ENCODE data around the gene GPR137B.

The GPR137B gene

DNA sequence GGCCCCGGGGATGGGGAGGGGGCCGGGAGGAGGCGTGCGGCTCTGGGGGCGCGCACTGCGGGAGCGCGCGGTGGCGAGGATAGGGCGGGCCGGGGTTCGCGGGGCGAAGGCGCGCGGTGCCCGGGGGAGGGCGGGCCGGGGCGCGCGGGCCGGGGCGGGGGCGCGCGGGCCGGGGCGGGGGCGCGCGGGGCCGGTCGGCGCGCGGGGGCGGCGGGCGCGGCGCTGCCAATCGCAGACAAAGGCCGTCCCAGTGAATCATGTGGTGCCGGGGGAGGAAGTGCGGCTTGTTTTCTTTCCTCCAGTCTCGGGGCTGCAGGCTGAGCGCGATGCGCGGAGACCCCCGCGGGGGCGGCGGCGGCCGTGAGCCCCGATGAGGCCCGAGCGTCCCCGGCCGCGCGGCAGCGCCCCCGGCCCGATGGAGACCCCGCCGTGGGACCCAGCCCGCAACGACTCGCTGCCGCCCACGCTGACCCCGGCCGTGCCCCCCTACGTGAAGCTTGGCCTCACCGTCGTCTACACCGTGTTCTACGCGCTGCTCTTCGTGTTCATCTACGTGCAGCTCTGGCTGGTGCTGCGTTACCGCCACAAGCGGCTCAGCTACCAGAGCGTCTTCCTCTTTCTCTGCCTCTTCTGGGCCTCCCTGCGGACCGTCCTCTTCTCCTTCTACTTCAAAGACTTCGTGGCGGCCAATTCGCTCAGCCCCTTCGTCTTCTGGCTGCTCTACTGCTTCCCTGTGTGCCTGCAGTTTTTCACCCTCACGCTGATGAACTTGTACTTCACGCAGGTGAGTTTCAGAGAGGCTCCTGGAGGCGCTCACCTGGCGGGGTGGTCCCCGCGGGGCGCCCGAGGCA is at the start of gene GPR137B:
Gene GPR137B (plus strand): TSS at position 287 of the 851 bp plus-strand sequence. CDS start 84 bp downstream, at position 371.
- DNase-seq: peak; percentile 46

GRCh38 chr1:236092899-236093298 is 49.4 kb upstream of the GPR137B start:
- no peak for DNase-seq

DNA sequence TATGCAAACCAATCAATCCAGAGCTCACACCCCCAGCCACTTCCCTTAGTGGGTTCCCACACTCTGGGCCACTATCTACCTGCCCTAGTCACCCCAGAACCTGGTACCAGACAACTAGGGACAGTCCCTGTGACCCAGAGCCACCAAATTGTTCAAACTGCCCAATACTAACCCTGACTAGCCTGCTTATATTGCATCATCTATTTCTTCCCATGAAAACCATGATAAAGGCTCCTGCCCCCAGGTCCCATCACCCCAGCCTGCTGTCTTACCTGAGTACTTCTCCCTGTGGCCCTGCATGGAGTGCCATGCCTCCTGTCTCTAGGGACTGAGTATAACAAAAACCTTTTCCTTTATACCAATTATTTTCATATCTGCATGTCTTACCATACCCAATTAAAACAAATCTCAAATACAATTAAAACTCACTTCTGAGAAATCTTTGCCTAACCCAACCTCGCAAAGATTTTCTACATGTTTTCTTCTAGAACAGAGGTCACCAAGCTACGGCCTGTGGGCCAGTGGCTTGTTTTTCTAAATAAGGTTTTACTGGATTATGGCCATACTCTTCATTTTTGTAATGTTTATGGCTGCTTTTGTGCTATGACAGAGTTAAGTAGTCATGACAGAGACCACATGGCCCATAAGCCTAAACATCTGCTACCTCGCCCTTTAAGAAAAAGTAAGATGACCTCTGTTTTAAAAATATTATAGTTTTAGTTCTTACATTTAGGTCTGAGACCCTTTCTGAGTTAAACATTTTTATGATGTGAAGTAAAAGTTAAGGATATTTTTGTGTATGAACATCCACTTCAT is 46.4 kb upstream of the GPR137B start:
- no peak for DNase-seq

- peak; percentile 5 for DNase-seq
Measured at GRCh38 chr1:236096660-236097482, 45.5 kb upstream of the GPR137B start.

DNA sequence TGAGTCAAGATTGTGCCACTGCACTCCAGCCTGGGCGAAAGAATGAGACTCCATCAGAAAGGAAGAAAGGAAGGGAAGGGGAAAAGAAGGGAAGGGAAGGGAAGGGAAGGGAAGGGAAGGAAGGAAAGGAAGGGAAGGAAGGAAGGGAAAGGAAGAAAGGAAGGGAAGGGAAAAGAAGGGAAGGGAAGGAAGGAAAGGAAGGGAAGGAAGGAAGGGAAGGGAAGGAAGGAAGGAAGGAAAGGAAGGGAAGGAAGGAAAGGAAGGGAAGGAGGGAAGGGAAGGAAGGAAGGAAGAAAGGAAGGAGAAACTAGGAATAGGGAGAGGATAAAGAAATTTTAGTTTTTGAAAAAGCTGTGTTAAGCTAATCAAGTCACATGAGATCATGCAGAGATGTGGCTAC is 44.1 kb upstream of the GPR137B start:
- DNase-seq: no peak

- DNase-seq: no peak
Measured at GRCh38 chr1:236099355-236099974, 42.9 kb upstream of the GPR137B start.

- DNase-seq: no peak
Measured at GRCh38 chr1:236100799-236101198, 41.5 kb upstream of the GPR137B start.

DNA sequence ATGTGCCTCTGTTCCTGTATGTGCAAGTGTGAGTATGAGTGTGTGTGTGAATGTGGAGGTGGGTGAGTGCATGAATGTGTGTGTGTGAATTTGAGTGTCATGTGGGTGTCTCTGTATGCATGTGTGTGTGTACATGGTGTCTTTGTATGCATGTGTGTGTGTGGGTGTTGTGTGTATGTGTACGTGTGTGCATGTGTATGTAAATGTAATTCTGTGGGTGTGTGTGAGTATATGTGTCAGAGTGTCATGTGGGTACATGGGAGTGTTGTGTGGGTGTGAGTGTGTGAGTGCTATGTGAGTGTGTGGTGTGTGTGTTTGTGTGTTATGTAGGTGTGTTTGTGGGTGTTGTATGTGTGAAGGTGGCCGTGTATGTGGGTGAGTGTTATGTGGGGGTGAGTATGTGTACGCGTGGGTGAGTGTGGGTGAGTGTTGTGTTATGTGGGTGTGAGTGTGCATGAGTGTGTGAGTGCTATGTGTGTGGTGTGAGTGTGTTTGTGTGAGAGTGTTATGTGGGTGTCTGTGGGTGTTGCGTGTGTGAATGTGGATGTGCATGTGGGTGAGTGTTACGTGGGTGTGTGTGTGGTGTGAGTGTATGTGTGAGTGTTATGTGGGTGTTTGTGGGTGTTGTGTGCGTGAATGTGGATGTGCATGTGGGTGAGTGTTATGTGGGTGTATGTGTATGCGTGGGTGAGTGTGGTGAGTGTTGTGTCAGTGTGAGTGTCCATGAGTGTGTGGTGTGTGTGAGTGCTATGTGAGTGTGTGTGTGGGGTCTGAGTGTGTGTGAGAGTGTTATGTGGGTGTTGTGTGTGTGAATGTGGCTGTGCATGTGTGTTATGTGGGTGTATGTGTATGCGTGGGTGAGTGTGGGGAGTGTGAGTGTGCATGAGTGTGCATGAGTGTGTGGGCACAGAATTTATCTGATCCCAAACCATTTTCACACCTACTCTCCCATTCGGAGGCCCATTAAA is 40.8 kb upstream of the GPR137B start:
- DNase-seq: no peak

GRCh38 chr1:236102611-236103010 is 39.7 kb upstream of the GPR137B start:
- DNase-seq: no peak

DNA sequence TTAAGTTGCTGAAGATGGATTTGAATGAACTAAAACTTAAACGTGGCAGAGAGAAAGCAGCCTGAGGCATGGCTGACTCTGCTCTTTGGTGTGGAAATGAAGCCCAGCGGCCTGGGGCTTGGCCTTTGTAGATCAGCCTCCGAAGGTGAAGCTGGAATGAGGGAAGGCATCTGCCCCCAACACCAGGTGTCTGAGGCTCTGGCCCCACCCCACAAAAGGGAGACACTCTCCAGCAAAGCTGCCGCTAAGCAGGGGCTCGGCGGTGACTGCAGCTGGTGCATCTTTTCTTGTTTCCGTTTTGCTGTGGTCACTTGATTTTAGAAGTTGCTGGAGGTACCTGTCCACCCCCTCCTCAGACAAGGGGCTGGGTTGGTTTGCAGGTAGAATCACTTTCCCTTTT is 39.3 kb upstream of the GPR137B start:
- DNase-seq: no peak

- peak; percentile 42 for DNase-seq
Measured at GRCh38 chr1:236103646-236104218, 38.6 kb upstream of the GPR137B start.

- DNase-seq: no peak
Measured at GRCh38 chr1:236107121-236107907, 35.0 kb upstream of the GPR137B start.

DNA sequence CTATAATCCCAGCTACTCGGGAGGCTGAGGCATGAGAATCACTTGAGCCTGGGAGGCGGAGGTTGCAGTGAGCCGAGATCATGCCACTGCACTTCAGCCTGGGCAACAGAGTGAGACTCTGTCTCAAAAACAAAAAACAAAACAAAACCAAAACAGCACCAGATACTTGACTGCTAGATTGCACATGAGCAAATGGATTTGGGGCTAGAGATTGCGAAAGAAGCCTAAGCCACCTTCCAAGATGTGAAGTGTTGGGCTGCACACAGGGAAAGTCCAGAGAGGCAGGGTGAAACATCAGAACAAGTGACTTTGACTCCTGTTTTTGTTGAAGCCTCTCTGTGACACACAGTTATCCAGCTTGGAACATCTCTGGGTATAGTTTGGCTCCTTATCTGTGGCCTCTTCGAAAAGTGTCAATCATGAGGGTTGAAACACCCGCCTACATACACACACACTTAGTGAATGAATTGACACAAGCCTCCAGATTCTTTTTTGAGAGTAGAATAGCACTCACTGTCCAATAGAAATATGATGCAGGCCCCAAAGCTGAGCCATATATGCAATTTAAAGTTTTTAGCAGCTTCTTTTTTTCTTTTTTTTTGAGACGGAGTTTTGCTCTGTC is 34.2 kb upstream of the GPR137B start:
- DNase-seq: no peak

- no peak for DNase-seq
Measured at GRCh38 chr1:236110137-236110536, 32.2 kb upstream of the GPR137B start.

DNA sequence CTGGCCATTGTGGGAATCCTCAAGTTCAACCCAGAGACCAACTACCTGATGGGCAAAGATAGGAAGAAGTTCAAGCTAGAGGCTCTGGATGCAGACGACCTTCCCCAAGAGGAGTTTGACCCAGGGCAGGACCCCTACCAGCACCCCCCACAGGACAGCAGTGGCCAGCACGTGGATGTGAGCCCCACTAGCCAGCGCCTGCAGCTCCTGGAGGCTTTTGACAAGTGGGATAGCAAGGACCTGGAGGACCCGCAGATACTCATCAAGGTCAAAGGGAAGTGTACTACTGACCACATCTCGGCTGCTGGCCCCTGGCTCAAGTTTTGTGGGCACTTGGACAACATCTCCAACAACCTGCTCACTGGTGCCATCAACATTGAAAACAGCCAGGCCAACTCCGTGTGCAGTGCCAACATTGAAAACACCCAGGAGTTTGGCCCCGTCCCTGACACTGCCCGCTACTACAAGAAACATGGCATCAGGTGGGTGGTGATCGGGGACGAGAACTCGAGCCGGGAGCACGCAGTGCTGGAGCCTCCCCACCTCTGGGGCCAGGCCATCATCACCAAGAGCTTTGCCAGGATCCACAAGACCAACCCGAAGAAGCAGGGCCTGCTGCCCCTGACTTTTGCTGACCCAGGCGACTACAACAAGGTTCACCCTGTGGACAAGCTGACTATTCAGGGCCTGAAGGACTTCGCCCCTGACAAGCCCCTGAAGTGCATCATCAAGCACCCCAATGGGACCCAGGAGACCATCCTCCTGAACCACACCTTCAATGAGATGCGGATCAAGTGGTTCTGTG is 30.6 kb upstream of the GPR137B start:
- no peak for DNase-seq

DNA sequence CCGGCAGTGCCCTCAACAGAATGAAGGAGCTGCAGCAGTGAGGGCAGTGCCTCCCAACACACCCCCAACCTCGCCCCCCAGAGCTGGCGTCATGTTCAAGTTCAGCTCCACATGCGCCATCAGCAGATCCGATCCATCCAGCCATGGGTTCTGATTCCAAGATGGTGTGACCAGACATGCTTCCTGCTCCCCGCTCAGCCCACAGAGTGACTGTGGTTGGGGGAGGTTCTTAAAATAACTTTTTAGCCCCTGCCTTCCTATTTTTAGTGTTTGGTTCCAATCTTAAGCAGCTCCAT is 30.1 kb upstream of the GPR137B start:
- no peak for DNase-seq

GRCh38 chr1:236113324-236114032 is 28.9 kb upstream of the GPR137B start:
- DNase-seq: no peak

DNA sequence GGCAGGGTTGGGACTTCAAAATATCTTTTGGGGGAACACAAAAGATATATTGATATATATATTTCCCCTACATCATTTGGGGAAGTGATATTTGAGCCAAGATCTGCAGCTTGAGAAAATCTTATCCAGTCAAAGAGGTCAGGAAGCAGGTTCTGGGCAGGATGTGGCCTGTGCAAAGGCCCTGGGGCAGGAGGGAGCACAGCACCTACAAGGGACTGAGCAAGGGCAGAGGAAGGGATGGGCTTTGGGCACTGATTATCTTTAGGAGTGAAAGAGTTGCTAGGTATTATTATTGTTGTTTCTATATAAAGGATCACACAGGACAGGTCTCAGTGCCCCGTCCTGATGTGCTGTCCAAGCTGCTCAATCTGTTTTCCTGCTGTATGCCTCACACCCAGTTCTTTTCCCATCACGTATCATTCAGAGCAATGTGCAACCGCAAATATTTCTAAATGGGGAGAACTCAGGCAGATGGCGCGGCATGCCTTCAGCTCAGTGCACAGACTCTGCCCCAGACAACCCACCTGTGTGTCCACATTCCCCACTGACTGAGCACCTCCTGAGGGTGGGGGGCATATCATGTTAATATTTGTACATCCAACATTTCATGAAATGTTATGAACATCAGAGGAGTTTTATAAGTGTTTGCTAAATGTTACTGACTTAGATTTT is 28.1 kb upstream of the GPR137B start:
- no peak for DNase-seq

All from COR-L47 (cell line).